Fibroblast of mammary gland (primary cell): Measurements from ENCODE around the gene ALDH1L1.

Experiments
- DNase-seq: peaks from one replicate; pipeline ENCODE4 v3.0.0-alpha.2; 2010; ENCODE audit warnings: low read depth
- H3K4me3 ChIP-seq: 2 replicates; pipeline ENCODE4 v1.5.1; 2011; ENCODE audit warnings: low read depth, mild to moderate bottlenecking, low read length, moderate library complexity; ENCODE audit not compliant: control insufficient read depth
- CTCF ChIP-seq: conservative IDR thresholded peaks from 2 replicates; pipeline ENCODE4 v1.5.1; 2011; ENCODE audit warnings: low read depth, low read length, inconsistent platforms; ENCODE audit not compliant: control insufficient read depth, insufficient read depth

Gene ALDH1L1

GRCh38 chr3:126119976-126120375 is 60.4 kb downstream of the ALDH1L1 start:
- no peak overlapping the region for H3K4me3 ChIP-seq
- TF ChIP-seq CTCF: no peak
- no peak for DNase-seq

- H3K4me3 ChIP-seq: no peak overlapping the region
- no peak for TF ChIP-seq CTCF
- no peak for DNase-seq
These were observed 61.2 kb downstream of the ALDH1L1 start for GRCh38 chr3:126119008-126119675.

GRCh38 chr3:126118591-126118990 is 61.8 kb downstream of the ALDH1L1 start:
- DNase-seq: no peak
- H3K4me3 ChIP-seq: no peak overlapping the region
- no peak for TF ChIP-seq CTCF

GRCh38 chr3:126117786-126118185 is 62.6 kb downstream of the ALDH1L1 start:
- DNase-seq: no peak
- no peak for TF ChIP-seq CTCF
- H3K4me3 ChIP-seq: no peak overlapping the region

GRCh38 chr3:126117212-126117611 is 63.2 kb downstream of the ALDH1L1 start:
- DNase-seq: no peak
- TF ChIP-seq CTCF: no peak
- H3K4me3 ChIP-seq: no peak overlapping the region

GRCh38 chr3:126116526-126116925 is 63.9 kb downstream of the ALDH1L1 start:
- no peak for TF ChIP-seq CTCF
- no peak for DNase-seq
- no peak overlapping the region for H3K4me3 ChIP-seq
